ENCODE results near the gene ZNF200.
A peak's percentile ranks its signal among the peaks of the same experiment; 100 is the strongest.
"Not testable (repeated sequence)": the region's sequence is repeated elsewhere in the genome, so short reads cannot be mapped to it uniquely, and the experiment has no call there.

Gene ZNF200

GRCh38 chr16:3234857-3235561 is at the start of gene ZNF200:
Gene ZNF200, minus strand, starts transcription at chr16:3235158. Its CDS starts 1,403 bp downstream, at chr16:3233755.
- DNase-seq (ENCODE audit: low read depth in 2 of 2) = peak; percentile 82 to 85

GRCh38 chr16:3283543-3284447 is 48.8 kb upstream of the ZNF200 start:
- DNase-seq (ENCODE audit: low read depth in 2 of 2) = no peak

- DNase-seq (ENCODE audit: low read depth in 2 of 2) = peak; percentile 94 to 97
Measured at GRCh38 chr16:3282730-3283542, 48.0 kb upstream of the ZNF200 start, which contains the start of gene ZNF263. Gene ZNF263, plus strand, starts transcription at chr16:3283491. Its CDS starts 328 bp downstream, at chr16:3283819.

- DNase-seq (ENCODE audit: low read depth in 2 of 2) = no peak
Measured at GRCh38 chr16:3282103-3282729, 47.3 kb upstream of the ZNF200 start.

- no peak for DNase-seq (ENCODE audit: low read depth in 2 of 2)
Measured at GRCh38 chr16:3281222-3281820, 46.4 kb upstream of the ZNF200 start.

- DNase-seq (ENCODE audit: low read depth in 2 of 2) = no peak
Measured at GRCh38 chr16:3276679-3277078, 41.7 kb upstream of the ZNF200 start.

GRCh38 chr16:3274947-3275346 is 40.0 kb upstream of the ZNF200 start:
- DNase-seq (ENCODE audit: low read depth in 2 of 2) = no peak

GRCh38 chr16:3274490-3274889 is 39.5 kb upstream of the ZNF200 start:
- DNase-seq (ENCODE audit: low read depth in 2 of 2) = no peak

GRCh38 chr16:3271281-3271680 is 36.3 kb upstream of the ZNF200 start:
- DNase-seq (ENCODE audit: low read depth in 2 of 2) = not testable (repeated sequence)

GRCh38 chr16:3270718-3271117 is 35.8 kb upstream of the ZNF200 start:
- DNase-seq (ENCODE audit: low read depth in 2 of 2) = not testable (repeated sequence)

GRCh38 chr16:3268294-3268693 is 33.3 kb upstream of the ZNF200 start:
- no peak for DNase-seq (ENCODE audit: low read depth in 2 of 2)

- DNase-seq (ENCODE audit: low read depth in 2 of 2) = no peak
Measured at GRCh38 chr16:3266873-3267537, 32.0 kb upstream of the ZNF200 start.

- DNase-seq (ENCODE audit: low read depth in 2 of 2) = peak; percentile 97 to 98
Measured at GRCh38 chr16:3264137-3265036, 29.4 kb upstream of the ZNF200 start.

GRCh38 chr16:3262517-3262916 is 27.6 kb upstream of the ZNF200 start:
- DNase-seq (ENCODE audit: low read depth in 2 of 2) = no peak

GRCh38 chr16:3259836-3260235 is 24.9 kb upstream of the ZNF200 start:
- DNase-seq (ENCODE audit: low read depth in 2 of 2) = no peak

GRCh38 chr16:3256866-3257465 is 22.0 kb upstream of the ZNF200 start:
- DNase-seq (ENCODE audit: low read depth in 2 of 2) = no peak

GRCh38 chr16:3256146-3256865 is 21.3 kb upstream of the ZNF200 start, which contains the start of gene MEFV:
Gene MEFV, minus strand, starts transcription at chr16:3256633. Its CDS starts 46 bp downstream, at chr16:3256587.
- DNase-seq (ENCODE audit: low read depth in 2 of 2) = no peak

- DNase-seq (ENCODE audit: low read depth in 2 of 2) = no peak
Measured at GRCh38 chr16:3254309-3254708, 19.4 kb upstream of the ZNF200 start.

Measured in fibroblast of skin of left biceps (primary cell).